GM21381 (cell line): ENCODE data around the gene ZNF511.

Source experiments
- ATAC-seq: cut with Tn5 transposase; IDR thresholded peaks from one replicate; pipeline ENCODE4 v1.9.1; 2021; ENCODE audit warnings: mild to moderate bottlenecking, moderate library complexity; ENCODE audit not compliant: unreplicated experiment

Gene ZNF511

DNA sequence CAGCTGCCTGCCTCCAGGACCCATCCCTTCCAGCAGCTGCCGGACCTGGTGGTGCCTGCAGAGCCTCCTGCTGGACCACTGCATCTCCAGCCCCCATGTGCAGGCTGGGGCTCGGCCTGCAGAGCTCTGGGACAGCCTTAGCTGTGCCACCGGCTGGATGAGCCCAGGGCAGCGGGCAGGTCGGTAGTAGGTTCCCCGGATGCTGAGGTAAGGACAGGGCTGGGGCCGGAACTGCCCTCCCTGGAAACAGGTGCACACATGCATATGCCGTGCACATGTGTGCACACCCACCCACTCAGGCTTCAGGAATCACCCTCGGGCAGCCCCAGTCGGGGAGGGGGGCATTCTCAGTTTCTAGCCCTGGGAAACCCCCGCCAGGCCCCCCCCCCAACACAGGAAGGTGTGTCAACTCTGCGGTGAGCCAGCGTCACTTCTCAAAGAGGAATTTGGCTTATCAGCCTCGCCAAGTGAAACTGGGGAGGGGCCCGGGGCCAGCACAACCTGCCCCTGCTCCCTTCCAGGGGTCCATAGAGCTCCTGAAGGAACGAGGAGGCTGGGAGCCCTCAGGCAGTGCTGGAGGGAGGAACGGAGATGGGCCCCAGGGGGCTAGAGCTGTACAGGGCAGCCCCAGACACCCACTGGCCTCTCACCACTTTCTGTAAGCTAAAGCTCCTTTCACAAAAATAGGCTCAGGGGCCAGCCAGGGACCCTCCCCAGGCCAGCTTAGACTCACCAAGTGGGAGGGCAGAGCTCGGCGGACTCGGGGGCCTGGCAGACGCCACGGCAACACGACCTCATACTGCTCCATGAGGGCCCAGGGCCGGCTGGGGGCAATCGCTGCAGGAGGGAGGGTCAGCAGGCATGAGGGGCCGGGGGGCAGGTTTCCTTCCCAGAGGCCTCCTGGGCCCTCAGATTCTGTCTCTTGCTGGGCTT lies 33.7 kb upstream of the ZNF511 start:
- peak; percentile 49 for ATAC-seq

DNA sequence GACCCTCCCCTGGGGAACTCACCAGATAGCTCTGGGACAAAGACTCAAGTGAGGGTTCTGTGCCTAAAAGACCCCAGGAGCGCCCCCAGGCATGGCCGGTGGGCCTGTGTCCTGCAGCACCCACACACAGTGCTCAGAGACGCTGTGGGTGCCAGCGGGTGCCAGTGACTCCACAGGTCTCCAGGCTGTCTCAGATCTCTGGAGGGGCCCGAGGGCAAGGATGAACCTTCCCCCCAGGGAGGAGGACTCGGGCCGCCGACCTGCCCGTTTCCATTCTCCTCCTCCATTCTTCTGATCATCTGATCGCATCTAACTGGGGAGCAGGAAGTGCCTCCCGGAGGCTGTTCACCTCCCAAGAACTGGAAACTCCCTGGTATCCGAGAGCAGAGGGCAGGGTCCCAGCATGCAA lies 33.0 kb upstream of the ZNF511 start:
- ATAC-seq = peak; percentile 27

DNA sequence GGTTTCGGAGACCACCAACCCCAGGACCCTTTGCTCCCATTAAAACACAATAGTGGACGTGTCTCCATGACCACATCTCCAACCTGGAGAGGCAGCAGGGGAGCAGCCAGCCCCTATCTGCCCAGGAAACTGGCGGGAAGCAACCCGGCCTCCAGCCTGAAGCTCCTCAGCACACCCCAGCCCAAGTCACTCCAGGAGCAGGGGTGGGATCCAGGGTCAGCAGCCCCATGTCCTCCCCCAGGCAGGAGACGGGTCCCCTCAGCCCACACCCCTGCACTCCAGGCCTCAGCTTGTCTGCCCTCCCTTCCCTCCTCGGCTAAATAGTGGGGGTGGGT lies 32.6 kb upstream of the ZNF511 start:
- no peak for ATAC-seq

DNA sequence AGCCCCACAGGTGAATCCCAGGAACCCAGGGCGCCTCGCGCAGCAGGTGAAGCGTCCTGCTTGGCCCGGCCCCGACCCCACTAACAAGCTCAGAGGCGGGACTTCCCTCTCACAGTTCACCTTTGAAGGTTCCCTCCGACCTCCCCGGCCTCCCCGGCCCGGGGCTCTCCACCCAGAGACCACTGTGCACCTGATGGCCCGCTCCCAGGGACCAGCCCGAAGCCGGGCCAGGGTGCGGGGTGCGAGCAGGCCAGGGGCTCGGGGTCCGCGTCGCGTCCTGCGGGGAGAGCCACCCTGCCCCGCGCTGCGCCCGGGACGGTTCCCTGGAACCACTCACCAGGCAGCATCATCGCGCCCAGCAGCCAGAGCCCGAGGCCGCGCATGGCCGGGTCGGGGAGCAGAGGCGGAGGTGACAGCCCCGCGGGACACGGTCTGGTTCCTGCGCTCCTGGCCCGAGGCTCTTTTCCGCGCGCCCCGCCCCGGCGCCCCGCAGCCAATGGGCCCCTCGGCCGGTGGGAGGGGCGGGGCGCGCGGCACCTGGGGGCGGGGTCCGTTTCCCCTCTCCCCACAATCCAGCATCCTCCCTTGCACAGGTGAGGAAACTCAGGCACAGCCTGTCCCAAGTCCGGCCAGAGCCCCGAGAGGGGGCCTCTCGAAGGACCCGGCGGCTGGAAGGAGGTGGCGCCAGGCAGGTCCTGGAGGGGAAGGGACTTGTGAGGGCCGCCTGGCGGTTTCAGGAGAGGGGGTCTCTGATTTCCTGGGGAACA lies 32.1 kb upstream of the ZNF511 start, which contains the start of gene ADAM8:
Gene ADAM8 (minus strand): TSS at position 434 of the 767 bp plus-strand sequence. CDS start 51 bp downstream, at position 383.
- ATAC-seq = peak; percentile 48

DNA sequence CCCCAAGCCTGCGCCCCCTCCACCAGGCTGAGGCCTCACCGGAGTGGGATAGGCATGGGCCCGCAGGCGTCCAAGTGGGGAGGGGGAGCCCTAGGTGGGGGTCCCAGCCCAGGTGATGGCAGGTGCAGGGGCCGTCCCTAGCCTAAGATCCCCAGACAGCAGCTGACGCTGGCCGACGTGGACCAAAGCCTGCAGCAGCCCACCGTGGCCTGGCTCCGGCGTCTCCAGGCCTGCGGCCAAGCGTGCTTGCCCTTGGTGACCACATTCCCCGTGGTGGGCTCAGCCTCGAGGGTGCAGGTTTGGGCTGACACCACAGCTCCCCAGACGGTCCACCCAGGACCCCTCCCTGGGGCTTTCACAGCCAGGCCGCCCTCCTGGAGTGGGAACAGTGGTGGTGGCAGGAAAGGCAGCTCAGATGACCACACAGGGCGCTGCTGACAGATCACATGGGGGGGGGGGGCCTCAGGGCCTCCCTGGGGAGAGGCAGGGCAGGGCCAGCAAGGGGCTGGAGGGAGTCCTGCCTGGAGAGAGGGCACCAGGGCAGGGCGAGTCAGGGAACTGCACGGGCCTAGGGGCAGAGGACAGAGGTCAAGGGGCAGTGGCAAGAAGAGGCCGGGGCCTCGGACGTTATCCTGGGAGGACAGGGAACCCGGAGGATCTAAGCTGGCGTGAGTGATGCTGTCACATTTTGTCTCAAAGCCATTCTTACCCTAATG lies 31.3 kb upstream of the ZNF511 start:
- no peak for ATAC-seq

DNA sequence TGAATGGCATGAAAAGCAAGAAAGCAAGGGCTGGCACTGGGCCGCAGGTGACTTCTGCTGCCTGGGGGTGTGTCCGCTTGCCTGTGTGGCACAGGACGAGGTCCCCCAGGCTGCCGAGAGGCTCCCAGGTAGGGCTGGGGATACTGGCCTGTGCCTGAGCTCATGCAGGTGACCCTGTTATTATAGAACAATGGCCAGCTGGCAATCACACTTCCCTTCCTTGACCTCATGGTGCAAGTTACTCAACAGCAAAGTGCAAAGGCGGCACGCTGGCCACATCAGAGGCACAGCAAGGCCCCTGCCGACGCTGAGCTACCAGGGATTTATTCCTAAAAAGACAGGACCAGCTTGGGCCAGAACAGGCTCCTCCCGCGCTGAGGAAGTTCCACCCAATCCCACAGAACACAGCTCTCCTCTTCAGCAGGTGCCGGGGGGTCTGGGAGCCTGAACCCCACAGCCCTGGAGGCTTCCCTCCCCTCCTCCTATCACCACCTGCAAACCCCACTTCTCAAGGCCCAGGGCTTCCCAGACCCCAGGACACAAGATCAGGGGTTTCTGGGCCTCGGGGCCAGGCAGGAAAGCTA lies 30.6 kb upstream of the ZNF511 start:
- no peak for ATAC-seq

DNA sequence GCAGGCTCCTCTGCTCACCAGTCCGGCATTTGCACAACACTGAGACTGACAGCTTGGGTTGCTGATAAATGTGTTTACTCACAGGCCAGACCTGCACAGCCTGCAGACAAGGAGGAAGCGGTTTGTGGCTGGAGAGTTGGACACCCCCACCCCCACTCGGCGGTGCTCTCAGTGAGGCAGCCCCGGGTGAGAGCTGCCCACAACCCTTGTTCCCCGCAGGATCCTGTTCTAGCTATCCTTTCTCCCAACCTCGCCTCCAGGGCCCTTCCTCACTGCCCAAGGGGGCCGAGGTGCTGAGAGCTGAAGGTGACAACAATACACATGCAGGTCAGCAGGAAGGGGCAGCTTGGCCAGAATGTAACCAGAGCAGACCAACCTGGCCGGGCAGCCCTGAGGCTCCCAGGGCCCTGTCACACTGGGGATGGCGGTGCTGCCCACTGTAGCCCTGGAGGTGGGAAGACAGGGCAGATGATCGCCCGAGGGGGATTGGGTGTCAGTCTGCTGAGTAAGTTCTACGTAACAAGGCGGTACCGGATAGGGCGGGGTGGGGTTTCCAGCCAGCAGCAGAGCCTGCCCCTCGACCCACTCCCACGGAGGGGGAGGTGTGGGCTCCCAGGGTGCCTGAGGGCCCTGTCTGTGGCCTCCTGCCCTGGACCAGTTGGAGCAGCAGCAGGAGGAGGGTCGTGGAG lies 30.0 kb upstream of the ZNF511 start:
- ATAC-seq = peak; percentile 38

DNA sequence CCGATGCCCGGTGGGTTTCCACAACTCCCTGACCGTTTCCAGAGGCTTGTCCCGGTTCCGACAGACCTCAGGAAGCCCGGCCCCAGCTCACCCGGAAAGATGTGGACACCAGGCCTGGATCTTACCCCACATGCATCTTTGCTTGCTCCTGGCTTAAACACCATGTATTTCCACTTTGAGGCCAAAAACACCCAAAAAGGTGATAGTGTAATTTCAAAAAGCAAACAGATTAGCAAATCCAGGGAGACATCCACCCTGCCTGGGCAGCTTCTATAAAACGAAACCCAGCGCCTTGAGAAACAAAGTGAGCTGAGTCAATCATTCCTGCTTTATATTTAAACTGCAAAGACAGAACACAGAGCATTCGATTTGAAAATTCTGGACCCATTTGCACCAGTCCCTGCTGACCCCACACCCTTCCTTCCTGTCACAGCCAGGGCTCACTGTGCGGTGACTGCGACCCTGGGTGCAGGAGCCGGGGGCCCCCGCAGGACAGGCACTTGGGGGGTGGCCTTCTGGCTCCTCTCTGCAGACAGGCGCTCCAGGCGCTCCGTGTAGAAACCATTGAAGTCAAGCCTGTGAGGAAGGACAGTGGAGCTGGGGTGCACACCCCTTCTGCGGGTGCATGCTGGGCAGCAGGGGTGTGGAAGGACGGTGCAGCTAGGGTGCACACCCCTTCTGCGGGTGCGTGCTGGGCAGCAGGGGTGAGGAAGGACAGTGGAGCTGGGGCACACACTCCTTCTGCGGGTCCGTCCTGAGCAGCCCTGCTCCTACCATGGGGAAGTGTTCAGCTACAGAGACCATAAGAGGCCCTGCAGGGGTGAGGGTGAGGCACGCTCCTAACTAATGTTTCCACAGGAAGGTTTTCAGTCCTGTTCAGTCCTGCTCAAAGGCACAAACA lies 29.1 kb upstream of the ZNF511 start:
- no peak for ATAC-seq

DNA sequence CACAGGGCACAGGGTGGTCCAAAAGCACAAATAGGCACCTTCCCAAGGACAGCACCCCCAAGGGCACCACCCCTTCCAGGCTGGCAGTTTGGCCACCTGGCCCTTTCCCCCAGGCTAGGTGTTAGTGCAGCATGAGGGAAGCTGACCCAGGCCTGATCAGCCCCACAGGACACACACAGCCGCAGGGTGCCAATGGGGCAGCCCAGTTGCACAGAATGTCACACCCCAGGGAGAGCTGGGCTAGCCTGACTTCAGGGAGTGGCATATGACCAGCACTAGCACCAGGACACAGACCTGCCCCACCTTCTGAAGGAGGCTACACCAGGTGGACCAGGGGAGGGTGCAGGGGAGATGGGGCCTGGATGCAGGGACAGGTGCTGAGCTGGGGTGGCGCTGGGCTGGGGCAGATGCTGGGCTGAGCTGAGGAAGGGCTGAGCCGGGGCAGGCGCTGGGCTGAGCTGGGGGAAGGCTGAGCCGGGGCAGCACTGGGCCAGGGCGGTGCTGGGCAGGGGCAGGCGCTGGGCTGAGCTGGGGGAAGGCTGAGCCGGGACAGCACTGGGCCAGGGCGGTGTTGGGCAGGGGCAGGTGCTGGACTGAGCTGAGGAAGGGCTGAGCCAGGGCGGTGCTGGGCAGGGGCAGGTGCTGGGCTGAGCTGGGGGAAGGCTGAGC lies 28.2 kb upstream of the ZNF511 start:
- ATAC-seq = no peak

DNA sequence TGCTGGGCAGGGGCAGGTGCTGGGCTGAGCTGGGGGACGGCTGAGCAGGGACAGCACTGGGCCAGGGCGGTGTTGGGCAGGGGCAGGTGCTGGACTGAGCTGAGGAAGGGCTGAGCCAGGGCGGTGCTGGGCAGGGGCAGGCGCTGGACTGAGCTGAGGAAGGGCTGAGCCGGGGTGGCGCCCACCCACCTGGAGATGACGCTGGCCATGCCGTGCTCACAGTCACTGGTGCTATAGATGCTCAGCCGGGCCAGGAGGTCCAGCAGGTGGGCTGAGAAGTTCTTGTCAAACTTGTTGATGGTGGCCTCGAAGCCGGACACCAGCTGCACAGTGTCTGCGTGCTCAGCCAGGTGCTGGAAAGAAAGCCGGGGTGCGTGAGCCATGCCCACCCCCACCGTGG lies 27.6 kb upstream of the ZNF511 start:
- ATAC-seq = no peak

DNA sequence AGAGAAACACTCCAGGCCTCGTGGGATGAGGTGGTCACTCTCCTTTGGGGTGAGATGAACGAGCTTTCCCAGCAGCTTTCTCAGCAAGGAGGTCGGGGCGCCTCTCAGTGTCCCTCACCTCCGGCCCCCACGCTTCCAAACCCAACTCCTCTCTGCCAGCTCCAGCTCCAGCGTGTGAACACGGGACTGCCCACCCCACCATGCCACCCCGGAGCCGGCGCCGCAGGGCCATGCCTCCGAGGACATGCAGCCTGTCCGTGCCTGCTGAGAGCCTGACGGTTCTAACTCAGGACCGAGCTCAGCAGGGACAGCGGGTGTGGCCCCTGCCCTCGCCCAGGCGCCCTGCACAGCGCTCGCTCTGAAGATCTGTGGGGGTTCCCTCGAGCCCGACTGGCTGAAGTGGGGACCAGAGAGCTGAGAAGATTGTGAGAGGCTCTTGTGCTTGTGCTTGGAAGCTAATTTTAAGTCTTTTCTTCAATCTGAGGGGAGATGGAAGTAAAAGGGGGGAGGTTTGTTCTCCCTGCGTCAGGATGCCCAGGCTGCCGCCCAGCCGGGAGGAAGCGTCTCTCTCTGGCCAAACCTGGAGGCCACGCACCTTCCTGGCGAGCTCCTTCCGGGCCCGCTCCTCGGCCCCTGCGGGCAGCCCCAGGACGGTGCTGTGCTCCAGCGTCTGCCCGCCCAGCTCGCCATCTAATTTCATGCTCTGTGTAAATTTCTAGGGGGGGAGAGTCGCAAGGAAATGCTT lies 26.9 kb upstream of the ZNF511 start:
- no peak for ATAC-seq

DNA sequence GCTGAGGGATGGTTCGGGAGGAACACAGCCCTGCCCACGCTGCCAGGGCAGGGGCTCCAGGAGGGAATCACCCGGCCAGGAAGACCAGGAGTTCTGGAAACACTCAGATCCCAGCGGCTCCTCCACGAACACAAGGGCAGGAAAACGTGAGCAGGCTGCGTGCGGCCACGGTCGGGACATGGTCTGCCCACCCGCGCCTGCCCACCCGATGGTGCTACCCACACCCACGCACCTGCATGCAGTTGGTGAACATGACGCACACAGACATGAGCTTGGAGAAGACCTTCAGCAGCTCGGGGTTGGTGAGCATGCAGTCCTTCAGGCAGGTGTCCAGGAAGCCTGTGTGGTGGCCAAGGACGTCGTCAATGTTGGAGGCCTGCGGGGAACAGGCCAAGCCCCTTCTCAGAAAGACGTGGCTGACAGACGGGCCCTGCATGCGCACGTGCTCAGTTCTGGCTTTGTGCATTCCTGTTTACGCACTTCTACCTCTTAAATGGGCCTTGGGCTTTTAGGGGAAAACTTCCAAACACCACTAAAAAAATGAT lies 25.8 kb upstream of the ZNF511 start:
- ATAC-seq = no peak

DNA sequence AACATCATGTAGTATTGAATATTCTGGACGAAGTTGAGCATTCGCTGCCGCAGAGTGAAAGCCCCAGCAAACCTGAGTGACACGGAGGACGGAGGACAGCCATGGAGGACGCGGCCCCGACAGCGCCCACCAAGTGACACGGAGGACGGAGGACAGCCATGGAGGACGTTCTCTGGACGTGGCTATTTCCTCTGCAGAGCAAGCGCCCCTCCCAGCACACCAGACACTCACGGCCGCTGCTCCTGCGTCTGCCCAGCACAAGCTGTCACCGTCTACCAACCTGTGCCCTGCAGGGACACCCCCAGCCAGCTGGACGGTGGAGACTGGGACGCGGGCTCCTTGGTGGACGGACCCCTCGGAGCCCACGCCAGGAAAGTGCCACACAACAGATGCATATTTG lies 24.8 kb upstream of the ZNF511 start:
- no peak for ATAC-seq

DNA sequence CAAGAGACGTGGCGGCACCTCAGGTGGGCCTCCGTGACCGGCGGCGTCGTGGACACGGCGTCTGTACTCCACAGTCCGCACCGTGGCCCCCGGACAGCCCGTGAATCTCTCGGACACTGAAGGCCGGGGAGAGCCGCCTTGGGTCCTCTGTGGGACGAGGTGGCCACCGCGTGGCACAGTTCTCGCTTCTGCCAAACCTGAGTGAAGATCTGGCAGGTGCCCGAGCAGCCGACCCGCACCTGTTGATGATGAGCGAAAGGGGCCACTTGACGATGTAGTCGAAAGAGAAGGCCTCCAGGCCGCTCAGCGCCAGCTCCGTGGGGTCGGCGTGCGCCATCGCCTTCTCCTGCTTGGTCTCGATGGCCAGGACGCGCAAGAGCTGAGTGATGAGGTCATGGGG lies 23.5 kb upstream of the ZNF511 start:
- no peak for ATAC-seq

DNA sequence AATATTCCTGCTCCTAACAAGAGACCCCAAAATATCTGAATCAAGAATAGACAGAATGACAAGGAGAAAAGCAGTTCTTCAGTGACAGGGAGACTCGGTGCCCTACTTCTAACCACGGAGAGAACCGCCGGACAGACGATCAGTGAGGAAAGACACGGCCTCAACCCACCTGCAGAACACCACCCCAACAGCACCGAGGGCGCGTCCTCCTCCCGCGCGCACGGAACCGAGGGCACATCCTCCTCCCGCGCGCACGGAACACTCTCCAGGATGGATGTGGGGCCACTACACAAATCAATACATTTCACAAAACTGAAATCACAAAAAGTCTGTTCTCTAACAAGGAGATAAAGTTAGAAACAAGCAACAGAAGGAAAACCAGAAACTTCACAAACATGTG lies 22.3 kb upstream of the ZNF511 start:
- no peak for ATAC-seq

DNA sequence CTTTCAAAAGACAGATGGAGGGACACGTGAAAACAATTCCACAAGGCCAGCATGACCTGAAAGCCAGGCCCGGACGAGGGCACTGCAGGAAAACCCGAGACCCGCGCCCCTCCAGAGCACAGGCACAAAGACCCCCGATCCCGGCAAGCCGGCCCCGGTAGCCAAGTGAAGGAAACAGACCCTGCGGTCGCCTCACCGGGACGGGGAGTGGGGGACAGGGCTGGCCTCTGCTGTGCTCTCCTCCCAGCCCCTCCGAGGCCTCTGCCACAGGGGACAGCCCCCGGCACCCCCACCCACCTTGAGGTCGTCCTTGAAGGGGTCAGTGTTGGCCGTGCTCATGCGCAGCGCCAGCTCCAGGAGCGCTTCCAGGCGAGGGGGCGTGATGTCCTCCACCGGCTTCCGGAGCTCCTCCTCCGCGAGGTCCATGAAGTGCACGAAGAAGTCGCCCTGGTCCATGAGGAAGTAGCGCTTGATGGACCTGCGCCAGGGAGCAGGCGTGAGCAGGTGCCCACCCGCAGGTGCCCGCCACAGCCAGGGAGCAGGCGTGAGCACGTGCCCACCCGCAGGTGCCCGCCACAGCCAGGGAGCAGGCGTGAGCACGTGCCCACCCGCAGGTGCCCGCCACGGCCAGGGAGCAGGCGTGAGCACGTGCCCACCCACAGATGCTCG lies 20.7 kb upstream of the ZNF511 start:
- ATAC-seq = no peak

DNA sequence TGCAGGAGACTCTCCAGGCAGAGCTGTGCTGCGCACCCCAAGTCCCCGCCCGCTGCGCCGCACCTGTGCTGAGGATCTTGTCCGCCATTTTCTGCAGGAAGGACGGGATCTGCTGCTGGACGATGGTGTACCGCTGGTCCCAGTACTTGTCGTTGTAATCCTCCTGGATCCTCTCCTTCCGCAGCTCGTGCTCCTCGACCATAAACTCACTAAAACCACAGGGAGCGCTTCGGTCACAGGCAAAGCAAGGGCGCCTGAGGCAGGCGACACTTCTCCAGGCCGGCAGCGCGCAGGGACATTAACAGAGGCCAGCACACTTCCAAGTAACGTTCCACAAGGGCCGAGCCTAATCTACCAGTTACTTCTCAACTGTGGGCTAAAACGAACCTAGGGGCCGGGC lies 19.0 kb upstream of the ZNF511 start:
- no peak for ATAC-seq
